MCF 10A (cell line): ENCODE data around the gene GPSM1. TPM values are rescaled to one million over a fixed set of nuclear protein-coding genes. Genes with fewer than 3 reads are reported as not detected.

ENCODE experiments used
- BruUV-seq: library from RNA; stranded (reverse); fragments of 400-500 nt; replicated peaks from 2 replicates; lab custom pipeline; 2021; lab: Mats Ljungman, UMichigan
- CTCF ChIA-PET: fragments of 300-600 bp; sonication (Branson Sonifier 250); formaldehyde crosslinking; extraction: SDS; loops from one replicate; lab custom pipeline; 2021; ENCODE audit warnings: antibody characterized with exemption, inconsistent platforms; lab: Yijun Ruan, JAX
- POLR2A ChIA-PET: fragments of 300-600, 350-650 bp; sonication (Branson Sonifier 250); formaldehyde crosslinking; extraction: SDS; loops from one replicate; lab custom pipeline; 2020; ENCODE audit warnings: antibody characterized with exemption, inconsistent platforms; lab: Yijun Ruan, JAX
- DNase-seq: peaks from one replicate; pipeline ENCODE4 v3.0.0-alpha.2; 2018; ENCODE audit not compliant: unreplicated experiment
- H3K27ac Mint-ChIP-seq: one replicate; pipeline ENCODE4 v1.8.0; 2022; ENCODE audit warnings: mild to moderate bottlenecking, low read depth, mixed read lengths; ENCODE audit not compliant: unreplicated experiment
- H3K27me3 Mint-ChIP-seq: one replicate; pipeline ENCODE4 v1.8.0; 2022; ENCODE audit warnings: mixed read lengths; ENCODE audit not compliant: insufficient read depth, unreplicated experiment
- H3K36me3 Mint-ChIP-seq: one replicate; pipeline ENCODE4 v1.8.0; 2022; ENCODE audit warnings: mild to moderate bottlenecking, moderate library complexity, mixed read lengths; ENCODE audit not compliant: insufficient read depth, unreplicated experiment
- H3K4me1 Mint-ChIP-seq: one replicate; pipeline ENCODE4 v1.8.0; 2022; ENCODE audit warnings: mixed read lengths; ENCODE audit not compliant: insufficient read depth, unreplicated experiment
- H3K4me3 Mint-ChIP-seq: one replicate; pipeline ENCODE4 v1.8.0; 2022; ENCODE audit warnings: mild to moderate bottlenecking, moderate library complexity, mixed read lengths; ENCODE audit not compliant: unreplicated experiment
- H3K9me3 Mint-ChIP-seq: one replicate; pipeline ENCODE4 v1.8.0; 2022; ENCODE audit warnings: mixed read lengths; ENCODE audit not compliant: unreplicated experiment
- CTCF ChIP-seq: fragments of 200-600 bp; IDR thresholded peaks from one replicate; pipeline ENCODE4 v1.8.0; 2022; ENCODE audit warnings: antibody characterized with exemption, mild to moderate bottlenecking; ENCODE audit not compliant: unreplicated experiment
- intact Hi-C: fragments of 100-400 bp; cut with micrococcal nuclease; formaldehyde crosslinking; loops from 2 replicates; pipeline ENCODE4 v1.14.1; 2022
- total RNA-seq: library from RNA; stranded (reverse); gene quantifications from 2 replicates; pipeline ENCODE4 v1.2.3, GENCODE V29; 2022

Gene GPSM1
- total RNA-seq, 1 experiment from 2014 or later = 15.5 TPM

DNA sequence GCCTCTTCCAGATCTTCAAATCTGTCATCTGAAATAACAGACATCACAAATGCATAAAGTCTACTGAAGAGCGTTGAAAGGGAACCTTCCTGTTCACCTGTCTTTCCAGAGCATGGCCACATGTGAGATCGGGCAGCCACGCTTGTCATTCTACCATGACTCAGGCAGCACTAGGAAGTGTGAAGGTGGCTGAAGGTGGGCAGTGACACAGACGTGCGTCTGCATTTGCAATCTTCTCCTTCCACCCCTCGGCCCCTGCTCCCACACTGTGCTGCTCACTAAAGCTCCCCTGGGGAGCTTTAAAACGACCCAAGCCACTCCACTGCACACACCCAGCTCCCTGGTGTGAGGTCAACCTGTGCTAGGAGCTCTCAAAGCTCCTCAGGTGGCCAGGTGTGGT is 80.6 kb downstream of the GPSM1 start:
- Mint-ChIP-seq H3K4me3 (no peak overlapping the region), H3K4me1 (peaks cover 19% of the 10 kb centered on the region), H3K27me3 (no peaks in the 10 kb centered on the region), H3K36me3 (peaks cover 58% of the 10 kb centered on the region), H3K27ac (no peak overlapping the region), H3K9me3 (no peaks in the 10 kb centered on the region)
- intact Hi-C loops = no loop called here
- no peak for DNase-seq
- BruUV-seq = no TSS peak
- no peak for TF ChIP-seq CTCF
- POLR2A ChIA-PET = no interaction called here
- CTCF ChIA-PET = interaction anchor here (0.6 kb wide), 2 partner anchors 41 to 65 kb away, joined by 3 read pairs; no protein-coding TSS in a partner anchor

Other genes starting within 250 kb of the GPSM1 start
- gene NACC2, start 232.2 kb upstream of the GPSM1 start, total RNA-seq = 16.5 and 20.2 TPM in 2 replicates
- gene TMEM250, start 208.7 kb upstream of the GPSM1 start, total RNA-seq = 43.2 and 45.4 TPM in 2 replicates
- gene LHX3, start 122.4 kb upstream of the GPSM1 start, total RNA-seq = 0.22 and 0.26 TPM in 2 replicates
- gene QSOX2, start 81.7 kb upstream of the GPSM1 start, total RNA-seq = 23.7 and 27.7 TPM in 2 replicates
- not detected in 2 replicates for gene CCDC187, start 23.4 kb upstream of the GPSM1 start, total RNA-seq
- 24.5 and 30.5 TPM in 2 replicates for gene DNLZ, start 36.2 kb downstream of the GPSM1 start, total RNA-seq
- gene CARD9, start 46.1 kb downstream of the GPSM1 start, total RNA-seq = 0.33 and 0.69 TPM in 2 replicates
- 9.6 and 9.9 TPM in 2 replicates for gene SNAPC4, start 72.6 kb downstream of the GPSM1 start, total RNA-seq
- 58.9 and 82.2 TPM in 2 replicates for gene ENTR1, start 83.1 kb downstream of the GPSM1 start, total RNA-seq
- 66.0 and 66.3 TPM in 2 replicates for gene PMPCA, start 83.1 kb downstream of the GPSM1 start, total RNA-seq
- gene INPP5E, start 112.3 kb downstream of the GPSM1 start, total RNA-seq = 16.3 and 17.4 TPM in 2 replicates
- 85.8 and 88.8 TPM in 2 replicates for gene SEC16A, start 155.5 kb downstream of the GPSM1 start, total RNA-seq
- gene NOTCH1, start 218.5 kb downstream of the GPSM1 start, total RNA-seq = 37.5 and 53.4 TPM in 2 replicates